Esophagus squamous epithelium (tissue), 4 donors: ENCODE data around the gene GABRB2.

Experiments used
- POLR2A ChIP-seq, 4 donors: fragments of 450-650 bp; IDR thresholded peaks; one replicate each; pipeline ENCODE4 v1.6.1; 2017; ENCODE audit warnings: antibody characterized with exemption in 4 of 4, mild to moderate bottlenecking in 4 of 4, moderate library complexity in 3 of 4
- TF ChIP-seq, protein P1 (sequence below), 6 experiments: fragments of 450-650 bp in 4 of 6; fragments of 200-600 bp in 2 of 6; sonication (generic) in 2 of 6; IDR thresholded peaks; one replicate each; pipeline ENCODE4 v1.5.1; 2016 to 2019; ENCODE audit warnings: antibody characterized with exemption in 6 of 6, mild to moderate bottlenecking in 4 of 6, moderate library complexity in 4 of 6

DNA sequence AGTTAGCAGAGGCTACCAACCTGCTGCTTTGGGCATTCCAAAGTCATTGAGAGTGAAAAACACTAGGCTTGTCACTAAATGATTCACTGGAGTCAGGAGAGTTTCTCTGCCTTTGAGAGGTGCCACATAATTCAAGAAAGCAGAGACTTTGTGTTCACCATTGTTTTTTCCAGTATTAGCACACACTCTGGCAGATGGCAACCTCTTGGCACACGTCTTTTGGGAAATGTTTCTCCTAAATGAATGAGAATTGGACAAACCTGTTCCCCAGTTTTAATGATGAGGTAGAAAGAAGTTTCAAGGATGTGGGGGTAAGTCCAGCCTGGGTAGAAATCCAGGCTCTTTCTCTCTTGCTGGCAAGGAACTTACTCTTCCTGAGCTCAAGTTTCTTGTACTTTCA, 259.1 kb downstream of the GABRB2 start:
- TF ChIP-seq POLR2A (IDR thresholded peaks at IDR 0.05): no peak
- TF ChIP-seq, protein P1, sequence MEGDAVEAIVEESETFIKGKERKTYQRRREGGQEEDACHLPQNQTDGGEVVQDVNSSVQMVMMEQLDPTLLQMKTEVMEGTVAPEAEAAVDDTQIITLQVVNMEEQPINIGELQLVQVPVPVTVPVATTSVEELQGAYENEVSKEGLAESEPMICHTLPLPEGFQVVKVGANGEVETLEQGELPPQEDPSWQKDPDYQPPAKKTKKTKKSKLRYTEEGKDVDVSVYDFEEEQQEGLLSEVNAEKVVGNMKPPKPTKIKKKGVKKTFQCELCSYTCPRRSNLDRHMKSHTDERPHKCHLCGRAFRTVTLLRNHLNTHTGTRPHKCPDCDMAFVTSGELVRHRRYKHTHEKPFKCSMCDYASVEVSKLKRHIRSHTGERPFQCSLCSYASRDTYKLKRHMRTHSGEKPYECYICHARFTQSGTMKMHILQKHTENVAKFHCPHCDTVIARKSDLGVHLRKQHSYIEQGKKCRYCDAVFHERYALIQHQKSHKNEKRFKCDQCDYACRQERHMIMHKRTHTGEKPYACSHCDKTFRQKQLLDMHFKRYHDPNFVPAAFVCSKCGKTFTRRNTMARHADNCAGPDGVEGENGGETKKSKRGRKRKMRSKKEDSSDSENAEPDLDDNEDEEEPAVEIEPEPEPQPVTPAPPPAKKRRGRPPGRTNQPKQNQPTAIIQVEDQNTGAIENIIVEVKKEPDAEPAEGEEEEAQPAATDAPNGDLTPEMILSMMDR (IDR thresholded peaks at IDR 0.05): no peak
